ENCODE data around the gene TECR.
"Not testable (repeated sequence)": the region's sequence is repeated elsewhere in the genome, so short reads cannot be mapped to it uniquely, and the experiment has no call there.

The TECR gene

GRCh38 chr19:14559916-14560775, 30.8 kb downstream of the TECR start:
- DNase-seq (ENCODE audit: extremely low read depth in 1 of 2, low read depth in 1 of 2): no peak

- DNase-seq (ENCODE audit: extremely low read depth in 1 of 2, low read depth in 1 of 2): no peak
Observed at GRCh38 chr19:14560776-14561108, 31.3 kb downstream of the TECR start.

DNA sequence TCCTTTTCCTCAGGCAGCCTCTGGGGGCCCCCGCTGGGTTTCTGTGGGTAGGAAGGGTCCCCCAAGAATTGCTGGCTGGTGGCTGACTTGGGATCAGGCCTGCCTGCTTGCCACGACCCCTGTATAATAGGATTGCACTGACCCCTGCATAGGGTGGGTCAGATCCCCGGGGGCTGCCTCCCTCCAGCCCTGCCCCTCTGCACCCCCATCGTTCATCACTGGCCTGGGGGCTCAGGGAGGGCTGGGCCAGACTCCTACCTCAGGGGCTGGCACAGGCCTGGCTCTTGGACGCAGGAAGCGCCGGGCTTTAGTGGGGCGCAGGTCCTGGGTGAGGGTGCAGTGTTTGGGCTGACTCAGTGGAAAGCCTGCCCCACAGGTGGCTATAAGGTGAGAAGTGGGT, 31.9 kb downstream of the TECR start:
- no peak for DNase-seq (ENCODE audit: extremely low read depth in 1 of 2, low read depth in 1 of 2)

- no peak for DNase-seq (ENCODE audit: extremely low read depth in 1 of 2, low read depth in 1 of 2)
Observed at GRCh38 chr19:14561847-14562351, 32.5 kb downstream of the TECR start.

DNA sequence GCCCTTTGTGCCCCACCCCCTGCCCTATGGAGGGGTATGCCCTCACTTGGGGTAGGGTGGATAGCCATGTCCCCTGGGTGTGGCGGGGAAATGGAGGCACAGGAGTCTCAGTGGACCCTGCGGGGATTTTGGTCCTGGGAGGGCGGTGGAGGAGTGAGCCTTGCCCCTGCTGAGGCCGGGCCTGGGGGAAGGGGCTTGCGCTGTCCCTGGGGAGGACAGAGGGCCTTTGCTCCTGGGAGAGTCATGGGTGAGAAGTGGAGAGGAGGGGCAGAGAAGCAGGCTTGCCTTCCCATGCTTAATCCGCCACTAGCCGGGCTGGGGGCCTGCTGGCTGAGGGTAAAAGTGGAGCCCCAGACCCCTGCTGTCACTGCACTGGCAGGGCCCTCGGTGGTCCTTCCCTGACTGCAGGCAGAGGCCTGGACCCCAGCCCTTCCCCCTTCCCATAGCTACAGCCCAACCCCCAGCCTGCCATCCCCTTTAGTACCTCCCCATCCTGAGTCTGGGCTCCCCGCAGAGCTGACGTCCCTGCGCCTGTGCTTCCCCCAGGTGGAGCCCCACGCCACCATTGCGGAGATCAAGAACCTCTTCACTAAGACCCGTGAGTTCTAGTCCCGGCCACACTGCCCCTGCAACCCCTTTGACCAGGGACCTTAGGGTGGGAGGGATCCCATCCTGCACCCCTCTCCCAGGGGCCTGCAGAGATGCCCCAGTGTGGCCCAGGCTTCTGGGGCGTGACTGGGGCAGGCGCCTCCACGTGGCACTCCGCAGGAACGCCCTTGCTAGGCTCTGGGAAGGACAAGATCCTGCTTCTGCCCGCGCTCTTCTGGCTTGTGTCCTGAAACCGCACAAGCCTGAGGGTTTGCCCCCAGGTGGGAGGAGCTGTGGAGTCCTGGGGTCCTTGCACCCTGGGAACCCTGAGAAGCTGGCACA, 33.5 kb downstream of the TECR start:
- no peak for DNase-seq (ENCODE audit: extremely low read depth in 1 of 2, low read depth in 1 of 2)

- DNase-seq (ENCODE audit: extremely low read depth in 1 of 2, low read depth in 1 of 2): no peak
Observed at GRCh38 chr19:14563590-14563926, 34.2 kb downstream of the TECR start.

DNA sequence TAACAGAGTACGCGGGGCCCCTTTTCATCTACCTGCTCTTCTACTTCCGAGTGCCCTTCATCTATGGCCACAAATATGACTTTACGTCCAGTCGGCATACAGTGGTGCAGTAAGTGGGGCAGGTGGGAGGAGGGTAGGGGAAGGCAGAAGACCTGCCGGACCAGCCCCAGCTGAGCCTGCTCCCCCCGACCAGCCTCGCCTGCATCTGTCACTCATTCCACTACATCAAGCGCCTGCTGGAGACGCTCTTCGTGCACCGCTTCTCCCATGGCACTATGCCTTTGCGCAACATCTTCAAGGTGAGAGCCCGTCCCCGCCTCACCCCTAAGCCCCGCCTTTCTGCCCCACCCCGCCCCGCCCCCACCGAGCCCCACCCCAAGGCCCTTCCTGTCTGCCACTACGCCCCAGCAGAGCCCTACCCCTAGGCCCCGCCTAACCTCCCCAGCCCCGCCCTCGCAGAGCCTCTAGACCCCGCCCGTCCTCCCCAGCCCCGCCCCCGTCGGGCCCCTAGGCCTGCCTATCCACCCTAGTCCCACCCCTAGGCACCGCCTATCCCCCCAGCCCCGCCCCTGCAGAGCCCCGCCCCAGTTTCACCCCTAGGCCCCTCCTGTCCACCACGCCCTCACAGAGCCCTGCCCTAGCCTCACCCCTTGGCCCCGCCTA, 34.7 kb downstream of the TECR start:
- DNase-seq (ENCODE audit: extremely low read depth in 1 of 2, low read depth in 1 of 2): peak in 1 of 2 donors; percentile 18

DNA sequence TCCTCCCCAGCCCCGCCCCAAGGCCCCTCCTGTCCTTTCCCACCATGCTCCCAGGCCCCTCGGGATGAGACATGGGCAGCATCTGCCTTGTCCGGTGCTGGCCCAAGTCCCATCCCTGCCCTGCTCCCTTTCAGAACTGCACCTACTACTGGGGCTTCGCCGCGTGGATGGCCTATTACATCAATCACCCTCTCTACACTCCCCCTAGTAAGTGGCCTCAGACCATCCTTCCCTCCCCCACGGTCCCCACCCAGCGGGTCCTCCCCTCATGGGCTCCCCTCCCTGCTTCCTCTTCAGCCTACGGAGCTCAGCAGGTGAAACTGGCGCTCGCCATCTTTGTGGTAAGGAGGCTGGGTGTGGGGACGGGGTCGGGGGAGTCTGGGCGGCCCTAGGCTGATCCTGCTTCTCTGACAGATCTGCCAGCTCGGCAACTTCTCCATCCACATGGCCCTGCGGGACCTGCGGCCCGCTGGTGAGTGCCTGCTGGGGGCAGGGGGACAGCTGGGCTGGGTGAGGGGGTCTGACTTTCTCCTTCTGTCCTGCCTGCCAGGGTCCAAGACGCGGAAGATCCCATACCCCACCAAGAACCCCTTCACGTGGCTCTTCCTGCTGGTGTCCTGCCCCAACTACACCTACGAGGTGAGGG, 35.4 kb downstream of the TECR start:
- DNase-seq (ENCODE audit: extremely low read depth in 1 of 2, low read depth in 1 of 2): not testable (repeated sequence)

- DNase-seq (ENCODE audit: extremely low read depth in 1 of 2, low read depth in 1 of 2): no peak
Observed at GRCh38 chr19:14565298-14565679, 35.9 kb downstream of the TECR start.

- DNase-seq (ENCODE audit: extremely low read depth in 1 of 2, low read depth in 1 of 2): no peak
Observed at GRCh38 chr19:14565765-14566711, 36.6 kb downstream of the TECR start.

DNA sequence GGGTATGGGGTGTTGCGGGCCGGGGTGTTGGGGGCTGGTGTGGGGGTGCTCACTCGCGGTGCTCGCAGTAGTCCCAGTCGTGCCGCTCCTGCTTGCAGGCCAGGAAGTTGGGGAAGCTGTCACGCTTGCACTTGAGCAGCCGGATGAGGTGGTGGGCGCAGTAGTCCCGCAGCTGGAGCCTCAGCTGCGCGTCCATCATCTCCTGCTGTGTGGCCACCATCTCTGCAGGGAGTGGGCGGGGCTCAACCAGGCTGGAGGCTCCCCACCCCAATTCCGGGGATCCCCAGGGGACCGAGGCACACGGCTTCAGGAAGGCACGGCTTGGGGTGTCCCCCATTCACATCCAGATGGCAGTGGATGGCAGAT, 37.3 kb downstream of the TECR start:
- DNase-seq (ENCODE audit: extremely low read depth in 1 of 2, low read depth in 1 of 2): no peak

DNA sequence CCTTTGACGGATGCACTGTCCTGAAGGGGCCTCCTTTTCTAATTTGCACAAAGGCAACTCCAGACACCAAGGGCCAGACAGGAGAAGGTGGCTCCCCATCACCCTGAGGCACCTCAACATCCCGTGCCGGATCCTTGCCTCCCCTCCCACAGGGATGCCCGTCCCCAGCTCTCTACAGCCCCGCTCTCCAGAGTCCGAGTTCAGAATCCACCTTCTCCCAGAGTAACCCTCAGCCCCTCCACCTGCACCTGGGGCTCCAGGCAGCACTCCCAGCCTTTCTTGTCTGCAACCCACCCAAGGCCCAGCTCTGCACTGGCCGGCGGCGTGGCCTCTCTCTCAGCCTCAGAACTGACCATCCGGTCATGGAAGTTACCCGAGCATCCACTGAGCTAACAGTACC, 37.7 kb downstream of the TECR start:
- no peak for DNase-seq (ENCODE audit: extremely low read depth in 1 of 2, low read depth in 1 of 2)

GRCh38 chr19:14570864-14571527, 41.6 kb downstream of the TECR start:
- no peak for DNase-seq (ENCODE audit: extremely low read depth in 1 of 2, low read depth in 1 of 2)

DNA sequence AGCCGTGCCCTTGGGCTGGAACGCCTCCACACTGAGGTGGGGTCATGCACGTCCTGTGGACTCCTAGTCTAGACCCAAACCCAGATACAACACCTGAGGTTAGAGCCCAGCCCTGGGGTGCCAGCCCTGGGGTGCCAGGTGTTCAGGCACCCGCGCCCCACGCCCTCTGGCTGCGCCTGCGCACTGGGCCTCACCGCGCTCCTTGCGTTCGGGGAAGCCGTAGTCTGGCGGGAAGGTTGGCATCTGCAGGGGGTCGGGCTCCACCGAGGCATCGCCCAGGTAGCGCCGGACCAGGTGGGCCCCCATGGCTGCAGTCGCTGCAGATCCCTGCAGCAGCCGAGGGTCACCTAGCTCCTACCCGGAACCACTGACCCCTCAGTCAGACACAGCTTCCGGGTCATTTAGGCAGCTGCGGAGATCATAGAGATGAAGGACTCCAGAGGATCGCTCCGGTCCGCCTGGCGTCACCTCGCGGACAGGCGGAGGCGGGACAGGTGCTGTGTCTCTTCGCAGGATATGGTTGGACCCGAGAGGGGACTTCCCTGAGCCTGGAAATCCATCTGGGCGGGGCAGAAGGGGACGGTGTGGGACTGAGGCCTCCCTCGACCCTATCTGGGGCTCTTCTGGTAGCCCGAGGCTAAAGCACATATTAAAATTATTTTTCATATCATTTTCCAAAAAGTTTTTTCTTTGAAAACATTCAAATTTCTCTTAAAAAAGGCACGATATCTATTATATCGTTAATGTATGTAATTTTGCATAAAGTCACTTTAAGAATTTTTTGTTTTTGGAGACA, 42.5 kb downstream of the TECR start, which contains the start of gene NDUFB7:
Gene NDUFB7, minus strand, starts transcription at position 372 of the 796 bp plus-strand sequence. Its CDS starts 66 bp downstream, at position 306.
- DNase-seq (ENCODE audit: extremely low read depth in 1 of 2, low read depth in 1 of 2): peak; percentile 74 to 75

DNA sequence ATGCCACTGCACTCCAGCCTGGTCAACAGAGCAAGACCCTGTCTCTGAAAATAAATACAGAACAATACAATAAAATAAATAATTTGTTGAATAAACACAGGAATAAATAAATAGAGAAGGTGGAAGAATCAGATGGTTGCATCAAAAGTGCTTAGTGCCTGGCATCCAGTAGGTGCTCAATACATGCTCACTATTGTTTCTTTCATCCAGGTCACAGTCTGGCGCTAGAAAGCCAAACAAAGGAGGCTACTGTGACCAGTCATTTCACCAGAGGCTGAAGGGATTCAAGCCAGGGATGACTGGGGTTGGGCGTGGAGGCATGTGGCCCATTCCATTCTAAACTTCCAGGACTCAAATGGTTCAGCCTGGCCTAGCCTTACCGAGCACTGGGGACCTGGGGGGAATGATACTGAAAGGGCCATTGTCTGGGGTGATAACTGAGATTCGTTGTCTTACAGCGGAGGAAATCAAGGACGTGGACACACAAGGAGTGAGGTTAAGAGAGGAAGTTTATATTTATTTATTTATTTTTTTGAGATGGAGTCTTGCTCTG, 46.1 kb downstream of the TECR start:
- DNase-seq (ENCODE audit: extremely low read depth in 1 of 2, low read depth in 1 of 2): no peak

GRCh38 chr19:14576363-14576762, 47.0 kb downstream of the TECR start:
- DNase-seq (ENCODE audit: extremely low read depth in 1 of 2, low read depth in 1 of 2): no peak

DNA sequence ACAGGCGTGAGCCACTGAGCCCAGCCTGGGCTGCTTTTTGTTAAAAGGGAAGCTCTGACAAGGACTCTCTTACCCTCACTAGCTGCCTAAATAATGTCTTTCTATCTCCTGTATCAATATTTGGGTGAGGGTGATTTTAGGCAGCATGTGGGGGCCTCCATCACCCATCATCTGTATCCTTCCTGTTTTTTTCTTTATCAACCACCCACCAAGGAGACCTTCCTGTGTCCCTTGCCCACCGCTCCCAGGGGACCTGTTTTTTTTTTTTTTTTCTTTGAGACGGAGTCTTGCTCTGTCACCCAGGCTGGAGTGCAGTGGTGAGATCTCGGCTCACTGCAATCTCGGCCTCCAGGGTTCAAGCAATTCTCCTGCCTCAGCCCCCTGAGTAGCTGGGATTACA, 47.9 kb downstream of the TECR start:
- DNase-seq (ENCODE audit: extremely low read depth in 1 of 2, low read depth in 1 of 2): no peak

DNA sequence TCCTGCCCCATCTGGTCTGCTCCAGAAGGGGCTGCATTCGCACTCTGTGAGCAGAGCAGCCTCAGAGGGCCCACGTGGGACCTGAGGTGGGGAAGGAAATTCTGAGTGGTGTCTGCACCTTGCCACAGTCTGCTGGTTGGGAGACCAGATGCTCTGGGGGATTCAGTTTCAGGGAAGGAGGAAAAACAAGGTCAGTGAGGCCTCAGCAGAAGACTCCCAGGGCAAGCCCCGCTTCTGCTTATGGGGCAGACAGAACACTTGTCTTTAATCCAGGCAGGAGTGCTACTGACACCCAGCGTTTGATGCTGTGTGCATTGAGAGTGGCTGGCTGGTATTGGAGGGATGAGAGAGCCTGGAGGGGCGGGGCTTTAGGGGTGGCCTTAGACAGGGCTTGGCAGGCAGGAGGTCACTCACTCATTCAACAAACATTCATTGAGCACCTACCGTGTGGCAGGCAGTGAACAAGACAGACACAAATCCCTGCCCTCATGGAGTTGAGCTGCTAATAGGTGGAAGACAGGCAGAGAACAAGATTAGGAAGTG, 48.6 kb downstream of the TECR start:
- DNase-seq (ENCODE audit: extremely low read depth in 1 of 2, low read depth in 1 of 2): no peak
